ENCODE measurements around the gene MSL2. TPM values are rescaled to one million over a fixed set of nuclear protein-coding genes. Genes with fewer than 3 reads are reported as not detected.
"Not testable (repeated sequence)": the region's sequence is repeated elsewhere in the genome, so short reads cannot be mapped to it uniquely, and the experiment has no call there.

The MSL2 gene
- total RNA-seq, 1 donor from 2014 or later: 29.7 TPM

DNA sequence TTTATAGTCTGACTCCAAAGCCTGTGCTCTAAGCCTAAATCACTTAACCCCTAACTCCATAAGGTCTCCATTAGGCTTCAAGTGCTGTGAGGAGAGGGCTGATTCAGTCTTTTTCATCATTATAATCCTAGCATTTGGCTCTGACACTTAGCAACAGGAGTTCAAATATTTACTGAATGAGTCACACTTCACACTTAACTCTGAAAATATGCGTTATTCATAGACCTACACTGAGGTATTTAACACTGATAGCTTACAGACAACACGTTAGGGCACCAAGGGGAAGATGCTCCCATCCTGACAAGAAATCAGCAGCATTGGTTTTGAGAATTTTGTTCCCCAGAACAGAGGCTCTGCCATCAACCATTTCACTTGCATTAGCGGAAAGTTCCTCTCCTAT is 53.5 kb downstream of the MSL2 start:
- DNase-seq (ENCODE audit: low spot score): no peak

- DNase-seq (ENCODE audit: low spot score): no peak
Measured at GRCh38 chr3:136141891-136142290, 54.2 kb downstream of the MSL2 start.

DNA sequence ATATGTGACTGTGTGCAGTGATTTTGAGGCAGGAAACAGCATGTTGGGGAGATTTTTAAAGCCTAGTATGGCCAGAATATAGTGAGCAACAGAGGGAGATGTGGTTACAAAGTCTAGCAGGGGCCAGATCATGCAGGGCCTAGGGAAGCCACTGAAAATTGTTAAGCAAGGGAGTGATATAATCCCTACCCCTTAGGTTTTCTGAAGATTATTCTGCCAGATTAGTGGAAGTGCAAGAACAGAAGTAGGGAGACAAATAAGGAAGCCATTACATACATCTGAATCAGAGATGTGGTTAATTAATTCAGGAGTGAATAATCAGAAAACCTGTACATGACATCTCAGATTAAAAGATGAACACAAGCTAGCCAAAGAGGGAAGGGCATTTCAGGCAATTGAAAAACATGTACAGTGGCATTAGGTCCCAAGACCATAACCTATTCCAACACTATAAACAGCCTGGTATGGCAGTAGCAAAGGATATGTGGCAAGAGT is 54.8 kb downstream of the MSL2 start:
- no peak for DNase-seq (ENCODE audit: low spot score)

DNA sequence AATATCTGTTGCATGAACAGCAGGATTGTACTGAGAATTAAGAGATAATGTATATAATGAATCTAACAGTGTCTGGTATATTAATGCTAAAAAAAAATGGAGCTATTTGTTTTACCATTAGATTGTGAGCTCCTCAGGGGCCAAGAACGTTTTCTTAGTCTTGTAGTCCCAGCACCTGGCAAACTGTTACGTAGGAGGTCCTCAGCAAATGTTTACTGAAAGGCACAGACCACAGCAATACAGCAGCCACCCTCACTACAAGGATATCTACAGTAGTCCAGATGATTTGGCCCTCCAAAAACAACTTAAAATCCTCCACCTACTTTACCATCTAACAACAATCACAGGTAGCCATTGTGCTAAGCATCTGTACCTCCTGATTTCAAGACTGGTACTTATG is 59.7 kb downstream of the MSL2 start:
- DNase-seq (ENCODE audit: low spot score): no peak

GRCh38 chr3:136135039-136135802 is 60.9 kb downstream of the MSL2 start:
- no peak for DNase-seq (ENCODE audit: low spot score)

- DNase-seq (ENCODE audit: low spot score): no peak
Measured at GRCh38 chr3:136134091-136134490, 62.0 kb downstream of the MSL2 start.

DNA sequence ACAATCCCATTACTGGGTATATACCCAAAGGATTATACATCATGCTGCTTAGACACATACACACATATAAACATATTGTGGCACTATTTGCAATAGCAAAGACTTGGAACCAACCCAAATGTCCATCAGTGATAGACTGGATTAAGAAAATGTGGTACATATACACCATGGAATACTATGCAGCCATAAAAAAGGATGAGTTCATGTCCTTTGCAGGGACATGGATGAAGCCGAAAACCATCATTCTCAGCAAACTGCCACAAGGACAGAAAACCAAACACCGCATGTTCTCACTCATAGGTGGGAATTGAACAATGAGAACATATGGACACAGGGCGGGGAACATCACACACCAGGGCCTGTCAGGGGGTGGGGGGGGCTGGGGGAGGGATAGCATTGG is 64.5 kb downstream of the MSL2 start:
- not testable (repeated sequence) for DNase-seq (ENCODE audit: low spot score)

- DNase-seq (ENCODE audit: low spot score): no peak
Measured at GRCh38 chr3:136122006-136122405, 74.1 kb downstream of the MSL2 start.

GRCh38 chr3:136120373-136121348 is 75.5 kb downstream of the MSL2 start:
- no peak for DNase-seq (ENCODE audit: low spot score)

- not testable (repeated sequence) for DNase-seq (ENCODE audit: low spot score)
Measured at GRCh38 chr3:136119783-136120182, 76.4 kb downstream of the MSL2 start.

GRCh38 chr3:136119332-136119731 is 76.8 kb downstream of the MSL2 start:
- not testable (repeated sequence) for DNase-seq (ENCODE audit: low spot score)

GRCh38 chr3:136114421-136114820 is 81.7 kb downstream of the MSL2 start:
- DNase-seq (ENCODE audit: low spot score): no peak

- DNase-seq (ENCODE audit: low spot score): no peak
Measured at GRCh38 chr3:136110481-136110880, 85.7 kb downstream of the MSL2 start.

GRCh38 chr3:136109499-136109898 is 86.6 kb downstream of the MSL2 start:
- DNase-seq (ENCODE audit: low spot score): no peak

GRCh38 chr3:136106101-136106500 is 90.0 kb downstream of the MSL2 start:
- DNase-seq (ENCODE audit: low spot score): no peak

DNA sequence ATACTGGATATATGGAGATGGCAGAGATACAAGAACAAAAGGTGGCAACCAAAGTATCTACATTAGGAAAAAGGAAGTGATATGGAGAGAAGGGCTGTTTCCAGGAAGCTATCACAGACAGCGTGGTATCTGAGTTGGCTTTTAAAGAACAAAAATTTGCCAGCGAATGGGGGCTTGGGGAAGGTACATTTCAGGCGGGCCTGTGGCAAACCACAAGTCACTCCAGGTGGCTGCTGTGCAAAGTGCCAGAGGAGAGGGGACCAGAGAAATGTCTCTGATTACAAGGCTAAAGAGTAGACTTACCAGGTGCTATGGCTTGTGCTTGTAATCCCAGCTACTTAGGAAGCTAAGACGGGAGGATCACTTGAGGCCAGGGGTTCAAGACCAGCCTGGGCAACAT is 91.1 kb downstream of the MSL2 start:
- DNase-seq (ENCODE audit: low spot score): no peak

Other genes with a start within 250 kb of the MSL2 start
- 16.9 TPM for gene PPP2R3A, start 230.6 kb downstream of the MSL2 start, total RNA-seq
- 46.5 TPM for gene PCCB, start 54.0 kb upstream of the MSL2 start, total RNA-seq